ENCODE data around the gene CCNI.
"Not testable (repeated sequence)": the region's sequence is repeated elsewhere in the genome, so short reads cannot be mapped to it uniquely, and the experiment has no call there.

The CCNI gene

GRCh38 chr4:77082886-77083608 is 7.3 kb upstream of the CCNI start:
- no peak for DNase-seq (ENCODE audit: low read depth)

- not testable (repeated sequence) for DNase-seq (ENCODE audit: low read depth)
These were observed 5.0 kb upstream of the CCNI start for GRCh38 chr4:77080806-77081205.

GRCh38 chr4:77079281-77079680 is 3.5 kb upstream of the CCNI start:
- DNase-seq (ENCODE audit: low read depth), result no peak

GRCh38 chr4:77078401-77078800 is 2.6 kb upstream of the CCNI start:
- DNase-seq (ENCODE audit: low read depth), result no peak

GRCh38 chr4:77076889-77077635 is 1.3 kb upstream of the CCNI start:
- DNase-seq (ENCODE audit: low read depth), result no peak

GRCh38 chr4:77074981-77075855 is 571 bp downstream of the CCNI start:
- DNase-seq (ENCODE audit: low read depth), result peak; percentile 78

- no peak for DNase-seq (ENCODE audit: low read depth)
These were observed 1.4 kb downstream of the CCNI start for GRCh38 chr4:77074381-77074831.

- DNase-seq (ENCODE audit: low read depth), result no peak
These were observed 1.8 kb downstream of the CCNI start for GRCh38 chr4:77073981-77074380.

GRCh38 chr4:77073106-77073809 is 2.5 kb downstream of the CCNI start:
- DNase-seq (ENCODE audit: low read depth), result no peak

GRCh38 chr4:77072195-77072753 is 3.5 kb downstream of the CCNI start:
- no peak for DNase-seq (ENCODE audit: low read depth)

- not testable (repeated sequence) for DNase-seq (ENCODE audit: low read depth)
These were observed 6.3 kb downstream of the CCNI start for GRCh38 chr4:77069514-77069913.

- DNase-seq (ENCODE audit: low read depth), result peak; percentile 59
These were observed 10.4 kb downstream of the CCNI start for GRCh38 chr4:77065382-77065781.

- no peak for DNase-seq (ENCODE audit: low read depth)
These were observed 12.9 kb downstream of the CCNI start for GRCh38 chr4:77062856-77063255.

GRCh38 chr4:77052352-77052751 is 23.4 kb downstream of the CCNI start:
- DNase-seq (ENCODE audit: low read depth), result peak; percentile 82

- no peak for DNase-seq (ENCODE audit: low read depth)
These were observed 24.8 kb downstream of the CCNI start for GRCh38 chr4:77050962-77051361.

GRCh38 chr4:77047037-77047436 is 28.8 kb downstream of the CCNI start:
- peak; percentile 48 for DNase-seq (ENCODE audit: low read depth)

GRCh38 chr4:77045490-77045889 is 30.3 kb downstream of the CCNI start:
- peak; percentile 36 for DNase-seq (ENCODE audit: low read depth)

GRCh38 chr4:77044461-77045150 is 31.2 kb downstream of the CCNI start:
- peak; percentile 61 for DNase-seq (ENCODE audit: low read depth)

- DNase-seq (ENCODE audit: low read depth), result peak; percentile 87
These were observed 32.2 kb downstream of the CCNI start for GRCh38 chr4:77043507-77044136.
